PFSK-1 (cell line): ENCODE measurements around the gene BTG2.

ENCODE experiments used
- FOXP2 ChIP-seq: optimal IDR thresholded peaks from 2 replicates; pipeline ENCODE3; 2011; ENCODE audit warnings: borderline replicate concordance, control low read depth, inconsistent platforms; ENCODE audit not compliant: insufficient read depth; ENCODE audit errors: extremely low read length, extremely low read depth
- POLR2AphosphoS5 ChIP-seq: IDR thresholded peaks from 2 replicates; pipeline ENCODE4 v1.6.1; 2012; ENCODE audit warnings: low read depth, mild to moderate bottlenecking, control low read depth, low read length, moderate library complexity
- SIN3A ChIP-seq: IDR thresholded peaks from 2 replicates; pipeline ENCODE4 v1.6.1; 2012; ENCODE audit warnings: mild to moderate bottlenecking, low read length, moderate library complexity, borderline replicate concordance; ENCODE audit not compliant: insufficient read depth
- TAF1 ChIP-seq: IDR thresholded peaks from 2 replicates; pipeline ENCODE4 v1.6.1; 2012; ENCODE audit warnings: low read length, control low read depth, borderline replicate concordance; ENCODE audit not compliant: insufficient read depth
- TF ChIP-seq, protein P1 (sequence below), 2 experiments: IDR thresholded peaks; 2 replicates each; pipeline versions ENCODE4 v1.6.1 to v1.8.0; 2011 to 2012; ENCODE audit warnings: low read depth in 2 of 2, low read length in 2 of 2, control low read depth in 1 of 2, inconsistent platforms in 1 of 2, mild to moderate bottlenecking in 1 of 2, moderate library complexity in 1 of 2; ENCODE audit not compliant: insufficient read depth in 1 of 2

DNA sequence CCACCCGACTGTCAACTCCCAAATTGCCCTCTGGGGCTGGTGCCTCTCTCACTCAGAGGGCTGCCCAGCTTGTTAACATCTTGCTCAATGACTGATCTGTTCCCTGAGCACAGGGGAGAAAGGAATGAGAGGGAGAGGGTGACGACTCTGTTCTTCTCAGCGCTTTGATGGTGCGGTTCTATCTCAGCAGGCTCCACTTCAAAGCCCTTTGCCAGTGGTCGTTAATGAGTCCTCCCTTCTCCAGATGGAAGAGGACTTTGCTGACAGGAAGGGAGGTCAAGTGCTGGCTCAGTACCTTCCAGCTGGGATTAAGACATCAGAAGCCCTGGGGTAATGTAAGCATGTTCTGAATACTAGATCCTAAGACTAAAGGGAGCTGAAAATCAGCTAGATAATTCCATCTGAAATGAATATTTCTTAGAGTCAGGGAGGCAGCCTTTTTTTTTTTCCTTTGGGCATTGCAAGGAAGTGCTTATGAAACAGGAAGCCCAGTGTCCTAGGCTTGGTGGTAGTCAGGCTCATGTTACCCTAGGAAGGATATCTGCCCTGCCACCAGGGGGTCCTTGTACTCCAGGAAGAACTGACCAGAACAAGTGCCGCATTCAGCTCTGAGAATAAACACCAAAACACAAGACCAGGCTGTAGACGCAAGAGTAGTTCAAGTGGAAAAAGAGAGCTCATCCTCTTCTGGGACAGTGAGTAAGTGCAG, 40.9 kb downstream of the BTG2 start:
- TF ChIP-seq POLR2AphosphoS5 (no peak), SIN3A (no peak), TAF1 (no peak), FOXP2 (no peak)
- TF ChIP-seq, protein P1, sequence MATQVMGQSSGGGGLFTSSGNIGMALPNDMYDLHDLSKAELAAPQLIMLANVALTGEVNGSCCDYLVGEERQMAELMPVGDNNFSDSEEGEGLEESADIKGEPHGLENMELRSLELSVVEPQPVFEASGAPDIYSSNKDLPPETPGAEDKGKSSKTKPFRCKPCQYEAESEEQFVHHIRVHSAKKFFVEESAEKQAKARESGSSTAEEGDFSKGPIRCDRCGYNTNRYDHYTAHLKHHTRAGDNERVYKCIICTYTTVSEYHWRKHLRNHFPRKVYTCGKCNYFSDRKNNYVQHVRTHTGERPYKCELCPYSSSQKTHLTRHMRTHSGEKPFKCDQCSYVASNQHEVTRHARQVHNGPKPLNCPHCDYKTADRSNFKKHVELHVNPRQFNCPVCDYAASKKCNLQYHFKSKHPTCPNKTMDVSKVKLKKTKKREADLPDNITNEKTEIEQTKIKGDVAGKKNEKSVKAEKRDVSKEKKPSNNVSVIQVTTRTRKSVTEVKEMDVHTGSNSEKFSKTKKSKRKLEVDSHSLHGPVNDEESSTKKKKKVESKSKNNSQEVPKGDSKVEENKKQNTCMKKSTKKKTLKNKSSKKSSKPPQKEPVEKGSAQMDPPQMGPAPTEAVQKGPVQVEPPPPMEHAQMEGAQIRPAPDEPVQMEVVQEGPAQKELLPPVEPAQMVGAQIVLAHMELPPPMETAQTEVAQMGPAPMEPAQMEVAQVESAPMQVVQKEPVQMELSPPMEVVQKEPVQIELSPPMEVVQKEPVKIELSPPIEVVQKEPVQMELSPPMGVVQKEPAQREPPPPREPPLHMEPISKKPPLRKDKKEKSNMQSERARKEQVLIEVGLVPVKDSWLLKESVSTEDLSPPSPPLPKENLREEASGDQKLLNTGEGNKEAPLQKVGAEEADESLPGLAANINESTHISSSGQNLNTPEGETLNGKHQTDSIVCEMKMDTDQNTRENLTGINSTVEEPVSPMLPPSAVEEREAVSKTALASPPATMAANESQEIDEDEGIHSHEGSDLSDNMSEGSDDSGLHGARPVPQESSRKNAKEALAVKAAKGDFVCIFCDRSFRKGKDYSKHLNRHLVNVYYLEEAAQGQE (IDR thresholded peaks at IDR 0.05; ENCODE audit: insufficient read depth in 1 of 2, low read depth in 2 of 2, low read length in 2 of 2) = no peak
